Measurements from ENCODE around the gene RHBDD2.
"Not testable (repeated sequence)": the region's sequence is repeated elsewhere in the genome, so short reads cannot be mapped to it uniquely, and the experiment has no call there.

RHBDD2 gene

DNA sequence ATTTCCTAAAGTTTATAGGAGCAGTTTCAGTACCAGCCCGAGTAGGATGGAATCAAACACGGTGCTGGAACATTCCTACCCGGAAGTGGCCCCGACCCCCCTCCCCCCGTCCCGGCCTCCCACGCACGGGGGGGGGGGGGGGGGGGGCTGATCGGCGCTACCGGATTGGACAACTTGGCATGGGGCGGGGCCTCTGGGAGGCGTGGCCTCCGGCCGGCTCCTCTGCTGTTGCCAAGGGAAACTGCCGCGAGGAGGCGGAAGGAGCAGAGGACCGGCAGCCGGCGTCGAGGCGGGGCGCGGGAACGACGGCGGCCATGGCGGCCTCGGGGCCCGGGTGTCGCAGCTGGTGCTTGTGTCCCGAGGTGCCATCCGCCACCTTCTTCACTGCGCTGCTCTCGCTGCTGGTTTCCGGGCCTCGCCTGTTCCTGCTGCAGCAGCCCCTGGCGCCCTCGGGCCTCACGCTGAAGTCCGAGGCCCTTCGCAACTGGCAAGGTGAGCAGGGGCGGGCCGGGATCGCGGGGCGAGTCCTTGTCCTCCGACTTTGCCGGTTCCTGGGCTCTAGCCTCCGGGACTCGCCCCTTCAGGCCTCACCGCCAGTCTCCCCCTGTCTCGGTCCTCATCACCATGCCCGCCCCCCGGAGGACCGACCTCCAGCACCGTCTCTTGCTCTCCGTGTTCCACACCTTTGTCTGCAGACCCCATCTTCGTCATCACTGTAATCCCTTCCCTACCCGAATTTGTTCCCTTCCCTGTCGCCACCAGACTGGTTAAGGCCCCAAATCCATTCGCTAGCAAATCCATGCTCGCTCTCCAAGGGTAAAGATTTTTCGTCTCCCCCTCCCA, at the start of gene RHBDD2:
RHBDD2 (plus strand) TSS at position 266 of the 843 bp plus-strand sequence; CDS start at position 315, 49 bp downstream.
- DNase-seq (ENCODE audit: low read depth in 2 of 2): peak; percentile 93

- not testable (repeated sequence) for DNase-seq (ENCODE audit: low read depth in 2 of 2)
Observed at GRCh38 chr7:75829656-75830055, 49.2 kb upstream of the RHBDD2 start.

DNA sequence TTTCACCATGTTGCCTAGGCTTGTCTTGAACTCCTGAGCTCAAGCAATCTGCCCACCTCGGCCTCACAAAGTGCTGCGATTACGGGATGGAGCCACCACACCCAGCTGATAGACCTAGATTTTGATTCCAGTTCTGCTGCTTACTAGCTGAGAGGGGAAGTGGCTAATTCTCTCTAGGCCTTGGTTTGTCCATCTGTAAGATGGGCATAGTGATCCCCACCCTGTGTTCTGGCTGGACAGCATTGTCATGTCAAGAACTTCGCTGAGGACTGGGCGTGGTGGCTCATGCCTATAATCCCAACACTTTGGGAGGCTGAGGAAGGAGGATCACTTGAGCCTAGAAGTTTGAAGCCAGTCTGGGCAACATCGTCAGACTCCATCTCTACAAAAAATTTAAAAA, 47.9 kb upstream of the RHBDD2 start:
- DNase-seq (ENCODE audit: low read depth in 2 of 2): no peak

DNA sequence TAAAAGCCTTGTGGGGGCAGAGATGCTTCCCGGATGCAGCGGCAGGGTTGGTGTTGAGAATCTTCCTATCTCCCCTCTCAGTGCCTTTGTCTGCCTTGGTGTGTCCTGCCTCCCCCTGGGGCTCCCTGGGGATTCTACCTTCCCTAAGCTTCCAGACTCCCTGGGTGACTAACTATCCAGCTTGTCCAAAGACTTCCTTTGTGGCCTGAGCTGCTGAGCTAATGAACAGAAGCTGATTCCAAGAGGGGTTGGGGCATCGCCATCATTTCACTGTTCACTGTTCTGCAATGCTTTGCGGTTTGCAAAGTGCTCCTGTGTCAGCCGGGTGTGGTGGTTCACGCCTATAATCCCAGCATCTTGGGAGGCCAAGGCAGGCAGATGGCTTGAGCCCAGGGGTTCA, 45.2 kb upstream of the RHBDD2 start:
- not testable (repeated sequence) for DNase-seq (ENCODE audit: low read depth in 2 of 2)

DNA sequence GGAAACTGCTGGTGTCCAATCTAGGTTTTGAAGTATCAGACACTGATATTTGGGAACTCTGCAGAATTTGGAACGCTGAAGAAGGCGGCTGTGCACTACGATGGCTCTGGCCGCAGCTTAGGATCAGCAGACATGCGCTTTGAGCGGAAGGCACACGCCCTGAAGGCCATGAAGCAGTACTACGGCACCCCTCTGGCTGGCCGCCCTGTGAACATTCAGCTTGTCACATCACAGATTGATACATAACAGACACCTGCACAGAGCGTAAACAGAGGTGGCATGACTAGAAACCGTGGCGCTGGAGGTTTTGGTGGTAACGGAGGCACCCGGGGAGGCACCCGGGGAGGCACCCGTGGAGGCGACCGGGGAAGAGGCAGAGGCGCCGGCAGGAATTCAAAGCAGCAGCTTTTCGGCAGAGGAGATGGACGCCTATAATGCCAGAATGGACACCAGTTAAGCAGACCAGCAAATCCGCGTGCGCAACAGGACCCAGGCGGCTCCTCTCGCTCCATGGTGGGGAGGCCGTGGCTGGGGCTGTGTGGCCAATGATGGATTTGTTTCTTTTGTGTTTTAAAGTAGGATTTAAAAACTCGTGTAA, 43.0 kb upstream of the RHBDD2 start:
- DNase-seq (ENCODE audit: low read depth in 2 of 2): no peak

DNA sequence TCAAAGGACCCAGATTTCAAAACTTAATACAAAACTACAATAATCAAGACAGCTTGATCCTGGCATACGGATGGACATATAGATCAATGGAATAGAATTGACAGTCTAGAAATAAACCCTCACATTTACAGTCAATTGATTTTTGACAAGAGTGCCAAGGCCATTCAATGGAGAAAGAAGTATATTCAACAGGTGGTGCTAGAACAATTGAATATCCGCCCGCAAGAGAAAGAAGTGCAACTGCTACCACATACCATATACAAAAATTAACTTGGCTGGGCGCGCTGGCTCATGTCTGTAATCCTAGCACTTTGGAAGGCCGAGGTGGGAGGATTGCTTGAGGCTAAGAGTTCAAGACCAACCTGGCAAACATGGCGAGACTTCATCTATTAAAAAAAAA, 42.0 kb upstream of the RHBDD2 start:
- DNase-seq (ENCODE audit: low read depth in 2 of 2): no peak

- not testable (repeated sequence) for DNase-seq (ENCODE audit: low read depth in 2 of 2)
Observed at GRCh38 chr7:75838281-75838930, 40.4 kb upstream of the RHBDD2 start.

DNA sequence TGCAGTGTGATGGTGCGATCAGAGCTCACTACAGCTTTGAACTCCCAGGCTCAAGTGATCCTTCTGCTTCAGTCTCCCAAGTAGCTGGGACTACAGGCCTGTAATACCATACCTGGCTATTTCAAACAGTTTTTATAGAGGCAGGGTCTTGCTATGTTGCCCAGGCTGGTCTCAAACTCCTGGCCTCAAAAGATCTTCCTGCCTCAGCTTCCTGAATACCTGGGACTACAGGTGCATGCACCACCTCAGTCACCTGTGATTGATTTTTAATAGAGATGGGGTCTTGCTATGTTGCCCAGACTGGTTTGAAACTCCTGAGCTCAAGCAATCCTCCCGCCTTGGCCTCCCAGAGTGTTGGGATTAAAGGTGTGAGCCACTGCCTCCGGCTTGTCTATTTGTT, 38.8 kb upstream of the RHBDD2 start:
- no peak for DNase-seq (ENCODE audit: low read depth in 2 of 2)

DNA sequence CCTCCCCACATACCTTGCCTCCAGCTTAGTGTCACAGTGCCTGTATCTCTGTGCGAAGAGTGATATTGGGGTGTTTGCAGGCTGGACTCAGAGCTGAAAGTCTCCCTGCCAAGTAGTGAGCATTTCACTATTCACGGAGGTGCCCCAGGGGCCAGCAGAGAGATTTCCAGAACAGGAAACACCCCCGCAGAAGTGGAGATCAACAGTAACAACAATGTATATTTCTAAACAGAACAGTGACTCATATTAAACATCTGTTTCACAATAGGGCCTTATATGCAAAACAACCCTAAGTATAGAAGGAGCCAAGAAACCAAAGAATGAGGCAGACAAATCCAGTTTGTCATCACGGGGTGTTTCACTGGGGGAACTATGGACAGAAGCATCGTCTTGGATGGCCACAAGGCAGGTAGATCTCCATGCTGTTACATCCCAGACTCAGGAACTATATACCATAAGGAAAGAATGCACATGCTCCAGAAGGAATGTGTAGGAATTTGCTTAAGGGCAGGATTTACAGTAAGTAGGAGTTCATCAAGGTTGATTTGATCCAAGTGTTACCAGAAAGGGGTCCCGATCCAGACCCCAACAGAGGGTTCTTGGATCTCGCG, 35.9 kb upstream of the RHBDD2 start:
- no peak for DNase-seq (ENCODE audit: low read depth in 2 of 2)

DNA sequence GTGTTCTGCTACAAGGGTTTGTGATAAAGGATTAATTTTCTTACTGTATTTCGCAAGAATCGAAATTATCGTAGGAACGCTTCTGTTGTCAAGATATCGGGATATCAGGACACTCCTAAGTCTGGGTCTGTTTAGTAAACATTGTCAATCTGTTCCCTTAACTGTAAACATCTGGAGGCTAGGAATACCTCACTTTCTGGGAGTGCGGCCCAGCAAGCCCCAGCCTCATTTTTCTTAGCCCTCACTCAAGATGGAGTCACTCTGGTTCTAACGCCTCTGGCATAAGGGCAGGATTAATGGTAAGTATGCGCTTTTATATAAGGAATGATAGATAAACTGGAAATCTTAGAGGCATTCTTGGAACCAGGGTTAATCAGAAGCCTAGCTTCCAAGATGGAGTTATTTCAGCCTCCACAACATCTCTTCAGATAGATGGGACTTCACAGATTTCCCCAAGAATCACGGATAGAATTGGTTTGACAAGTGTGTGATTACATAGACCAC, 35.2 kb upstream of the RHBDD2 start:
- no peak for DNase-seq (ENCODE audit: low read depth in 2 of 2)

GRCh38 chr7:75844158-75844557, 34.7 kb upstream of the RHBDD2 start:
- DNase-seq (ENCODE audit: low read depth in 2 of 2): no peak

DNA sequence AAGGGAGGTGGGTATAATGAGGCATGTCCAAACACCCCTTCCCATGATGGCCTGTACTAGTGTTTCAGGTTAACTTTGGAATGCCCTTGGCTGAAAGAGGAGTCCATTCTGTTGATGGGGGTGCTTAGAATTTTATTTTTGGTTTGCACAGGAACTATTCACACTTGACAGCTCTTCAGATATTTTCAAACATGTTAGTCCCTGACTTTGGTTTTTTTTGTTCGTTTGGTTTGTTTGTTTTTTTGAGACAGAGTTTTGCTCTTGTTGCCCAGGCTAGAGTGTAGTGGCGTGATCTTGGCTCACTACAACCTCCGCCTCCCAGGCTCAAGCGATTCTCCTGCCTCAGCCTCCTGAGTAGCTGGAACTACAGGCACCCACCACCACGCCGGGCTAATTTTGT, 33.7 kb upstream of the RHBDD2 start:
- DNase-seq (ENCODE audit: low read depth in 2 of 2): not testable (repeated sequence)

DNA sequence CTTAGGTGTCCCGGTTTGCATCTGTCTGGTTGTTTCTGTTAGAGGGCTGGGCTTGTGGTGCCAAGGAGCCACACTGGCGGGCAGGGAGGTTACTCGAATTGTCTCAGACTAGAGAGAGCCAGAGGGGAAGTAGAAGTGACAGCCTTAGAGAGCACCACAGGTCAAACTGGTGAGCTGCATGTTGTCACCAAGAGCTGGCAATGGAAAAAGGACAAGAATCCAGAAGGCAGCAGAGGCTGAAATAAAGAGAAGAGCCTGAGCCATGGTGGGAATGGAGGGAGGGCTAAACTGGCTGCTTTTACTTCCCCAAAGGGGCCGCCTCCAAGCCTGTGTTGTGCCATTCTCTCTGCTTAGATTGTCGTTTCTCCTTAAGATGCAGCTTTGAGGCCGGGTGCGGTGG, 31.1 kb upstream of the RHBDD2 start:
- no peak for DNase-seq (ENCODE audit: low read depth in 2 of 2)

DNA sequence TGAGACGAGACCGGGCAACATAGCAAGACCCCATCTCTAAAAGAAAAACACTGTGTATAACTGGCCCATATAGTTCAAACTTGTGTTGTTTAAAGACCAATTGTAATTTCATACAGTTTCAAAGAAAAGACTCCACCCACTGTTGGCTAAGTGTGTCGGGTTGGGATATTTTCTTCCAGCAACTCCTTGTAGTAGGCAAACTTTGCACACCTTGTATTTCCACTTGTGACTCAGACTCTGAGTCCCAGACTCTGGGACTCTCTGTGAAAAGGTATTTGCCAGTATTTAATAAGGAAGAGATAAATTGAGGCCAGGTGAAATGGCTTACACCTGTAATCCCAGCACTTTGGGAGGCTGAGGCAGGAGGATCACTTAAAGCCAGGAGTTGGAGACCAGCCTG, 29.3 kb upstream of the RHBDD2 start:
- no peak for DNase-seq (ENCODE audit: low read depth in 2 of 2)

DNA sequence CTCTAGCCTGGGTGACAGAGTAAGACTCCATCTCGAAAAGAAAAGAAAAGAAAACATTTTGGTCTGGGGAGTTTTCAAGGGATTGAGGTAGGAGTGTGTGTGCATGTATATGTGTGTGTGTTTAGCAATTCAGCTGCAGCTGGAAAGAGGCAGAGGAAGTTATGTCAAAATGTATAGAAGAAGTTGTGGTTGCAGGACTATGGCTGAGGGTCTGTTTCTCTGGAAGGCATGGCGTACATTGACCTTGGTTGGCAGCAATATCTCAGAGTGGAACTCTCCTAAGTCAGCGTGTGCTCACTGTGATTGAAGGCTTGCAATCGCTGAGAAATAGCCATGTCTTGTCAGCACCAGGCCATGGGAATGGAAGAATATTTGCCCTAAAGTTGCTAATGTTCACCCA, 28.6 kb upstream of the RHBDD2 start:
- DNase-seq (ENCODE audit: low read depth in 2 of 2): no peak

GRCh38 chr7:75854233-75854632, 24.6 kb upstream of the RHBDD2 start:
- no peak for DNase-seq (ENCODE audit: low read depth in 2 of 2)

DNA sequence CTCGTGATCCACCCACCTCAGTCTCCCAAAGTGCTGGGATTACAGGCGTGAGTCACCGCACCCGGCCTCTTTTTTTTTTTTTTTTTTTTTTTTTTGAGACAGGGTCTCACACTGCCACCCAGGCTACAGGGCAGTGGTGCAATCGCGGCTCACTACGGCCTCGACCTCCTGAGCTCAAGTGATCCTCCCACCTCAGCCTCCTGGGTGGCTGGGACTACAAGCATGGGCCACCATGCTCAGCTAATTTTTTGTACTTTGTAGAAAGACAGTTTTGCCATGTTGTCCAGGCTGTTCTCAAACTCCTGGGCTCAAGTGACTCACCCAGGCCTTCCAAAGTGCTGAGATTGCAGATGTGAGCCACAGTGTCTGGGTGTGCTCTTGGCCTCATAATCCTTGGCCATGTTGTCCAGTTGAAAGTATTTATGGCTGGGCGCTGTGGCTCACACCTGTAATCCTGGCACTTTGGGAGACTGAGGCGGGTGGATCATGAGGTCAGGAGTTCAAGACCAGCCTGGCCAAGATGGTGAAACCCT, 24.0 kb upstream of the RHBDD2 start:
- DNase-seq (ENCODE audit: low read depth in 2 of 2): not testable (repeated sequence)

- DNase-seq (ENCODE audit: low read depth in 2 of 2): no peak
Observed at GRCh38 chr7:75856536-75856935, 22.3 kb upstream of the RHBDD2 start.

- DNase-seq (ENCODE audit: low read depth in 2 of 2): no peak
Observed at GRCh38 chr7:75858410-75858809, 20.4 kb upstream of the RHBDD2 start.

DNA sequence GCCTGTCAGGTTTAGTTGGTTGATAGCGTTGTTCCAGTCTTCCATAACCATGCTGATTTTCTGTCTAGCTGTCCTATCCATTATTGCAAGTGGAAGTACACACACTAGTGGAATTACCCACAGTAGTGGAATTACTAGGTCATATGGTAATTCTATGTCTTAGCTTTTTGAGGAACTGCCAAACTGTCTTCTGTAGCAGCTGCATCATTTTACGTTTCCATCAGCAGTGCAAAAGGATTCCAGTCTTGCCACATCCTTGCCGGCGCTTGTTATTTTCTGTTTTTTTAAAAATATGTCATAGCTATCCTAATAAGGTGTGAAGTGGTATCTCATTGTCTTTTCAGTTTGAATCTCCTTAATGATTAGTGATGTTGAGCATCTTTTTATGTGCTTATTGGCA, 17.2 kb upstream of the RHBDD2 start:
- no peak for DNase-seq (ENCODE audit: low read depth in 2 of 2)

DNA sequence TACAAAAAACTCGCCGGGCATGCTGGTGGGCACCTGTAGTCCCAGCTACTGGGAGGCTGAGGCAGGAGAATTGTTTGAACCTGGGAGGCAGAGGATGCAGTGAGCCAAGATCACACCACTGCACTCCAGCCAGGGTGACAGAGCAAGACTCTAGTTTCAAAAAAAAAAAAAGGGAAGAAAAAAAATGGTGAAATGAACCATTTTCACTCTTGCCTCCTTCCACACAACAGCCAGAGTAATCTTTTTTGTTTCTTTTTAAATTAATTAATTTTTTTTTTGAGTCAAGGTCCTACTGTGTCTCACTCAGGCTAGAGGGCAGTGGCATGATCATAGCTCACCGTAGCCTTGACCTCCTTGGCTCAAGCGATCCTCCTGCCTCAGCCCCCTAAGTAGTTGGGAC, 14.6 kb upstream of the RHBDD2 start:
- DNase-seq (ENCODE audit: low read depth in 2 of 2): not testable (repeated sequence)

DNA sequence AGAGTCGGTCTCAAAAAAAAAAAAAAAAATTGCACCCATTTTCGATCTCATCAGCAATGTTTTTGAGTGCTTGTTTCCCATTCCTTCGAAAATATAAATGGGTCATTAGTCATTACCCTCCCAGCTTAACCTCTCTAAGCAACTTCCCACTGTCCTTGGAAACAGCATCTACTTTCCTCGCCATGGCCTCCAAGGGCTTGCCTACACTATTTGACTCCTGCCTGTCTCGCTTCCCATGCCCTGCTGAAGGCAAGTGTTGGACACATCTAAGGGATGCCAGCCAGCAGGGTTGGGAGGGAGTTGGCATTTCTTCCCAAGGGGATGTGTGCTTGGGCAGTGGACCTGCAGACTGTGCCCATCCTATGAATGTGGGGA, 12.7 kb upstream of the RHBDD2 start:
- DNase-seq (ENCODE audit: low read depth in 2 of 2): no peak

Measured in activated CD8-positive, alpha-beta memory T cell treated with anti-CD3 and anti-CD28 coated beads for 4 hours (primary cell).